ENCODE data around the gene CEP135. TPM values are rescaled to one million over a fixed set of nuclear protein-coding genes. Genes with fewer than 3 reads are reported as not detected.

Gene CEP135
- total RNA-seq, 1 experiment from 2014 or later: 19.1 TPM

- Histone ChIP-seq H4K20me1 (ENCODE audit: low read length) (no peaks in the 10 kb centered on the region), H3K27ac (ENCODE audit: low read length) (no peak overlapping the region), H3K9me2 (replicated peaks; ENCODE audit: low read length) (no peaks in the 10 kb centered on the region), H3K9me3 (ENCODE audit: low read length) (no peaks in the 10 kb centered on the region), H3K4me3 (ENCODE audit: low read length) (no peak overlapping the region), H3K9ac (ENCODE audit: low read length) (no peak overlapping the region), H2AFZ (ENCODE audit: low read length) (no peak overlapping the region), H3K4me1 (ENCODE audit: insufficient read depth, low read length) (no peaks in the 10 kb centered on the region), H3K27me3 (ENCODE audit: low read length) (no peaks in the 10 kb centered on the region), H3F3A (ENCODE audit: low read length, unreplicated experiment) (no peaks in the 10 kb centered on the region), H3K36me3 (ENCODE audit: low read depth, low read length) (peaks cover 5% of the 10 kb centered on the region; the same call in 1 of the 2 replicates), H3K4me2 (ENCODE audit: low read length) (no peak overlapping the region), H3K79me2 (ENCODE audit: low read length) (no peaks in the 10 kb centered on the region)
- no peak for DNase-seq
- ChIA-PET POLR2A (ENCODE audit: unreplicated experiment) (no interaction called here), CTCF (interaction anchor here (0.7 kb wide), 1 partner anchor 244 kb away, joined by 4 read pairs; no protein-coding TSS in a partner anchor)
- ATAC-seq: no peak
- BruUV-seq (replicated peaks): no TSS peak
- TF ChIP-seq EZH2phosphoT487 (IDR thresholded peaks at IDR 0.05; ENCODE audit: borderline replicate concordance, low read length) (no peak), CTCF (conservative IDR thresholded peaks at IDR 0.05; ENCODE audit: low read depth, low read length) (no peak), EZH2 (IDR thresholded peaks at IDR 0.05; ENCODE audit: low read length, unreplicated experiment) (no peak)
- intact Hi-C loops (cut with micrococcal nuclease): no loop called here
Observed at GRCh38 chr4:55989766-55990165, 41.0 kb downstream of the CEP135 start.

- no peaks in the 10 kb centered on the region for H3K9me3 ChIP-seq (ENCODE audit: low read length)
Observed at GRCh38 chr4:55993994-55994663, 45.4 kb downstream of the CEP135 start.

More at GRCh38 chr4:55993994-55994663, 45.4 kb downstream of the CEP135 start:
- Histone ChIP-seq H3K4me1 (ENCODE audit: insufficient read depth, low read length) (no peaks in the 10 kb centered on the region), H3K79me2 (ENCODE audit: low read length) (no peaks in the 10 kb centered on the region), H3K4me2 (ENCODE audit: low read length) (no peak overlapping the region), H3K27ac (ENCODE audit: low read length) (no peak overlapping the region), H4K20me1 (ENCODE audit: low read length) (no peaks in the 10 kb centered on the region), H3K36me3 (ENCODE audit: low read depth, low read length) (peaks cover 10% of the 10 kb centered on the region; the same call in 1 of the 2 replicates), H3K9me2 (replicated peaks; ENCODE audit: low read length) (no peaks in the 10 kb centered on the region), H2AFZ (ENCODE audit: low read length) (no peak overlapping the region), H3K9ac (ENCODE audit: low read length) (no peak overlapping the region), H3K27me3 (ENCODE audit: low read length) (no peaks in the 10 kb centered on the region), H3F3A (ENCODE audit: low read length, unreplicated experiment) (no peaks in the 10 kb centered on the region), H3K4me3 (ENCODE audit: low read length) (no peak overlapping the region)
- TF ChIP-seq CTCF (conservative IDR thresholded peaks at IDR 0.05; ENCODE audit: low read depth, low read length): no peak
- no peak for TF ChIP-seq EZH2 (IDR thresholded peaks at IDR 0.05; ENCODE audit: low read length, unreplicated experiment)
- no peak for TF ChIP-seq EZH2phosphoT487 (IDR thresholded peaks at IDR 0.05; ENCODE audit: borderline replicate concordance, low read length)
- ATAC-seq (no peak), DNase-seq (no peak)
- POLR2A ChIA-PET (ENCODE audit: unreplicated experiment): no interaction called here
- CTCF ChIA-PET: no interaction called here
- BruUV-seq (replicated peaks): no TSS peak
- intact Hi-C loops (cut with micrococcal nuclease): no loop called here

Measured in PC-3 (cell line).